Stimulated activated CD8-positive, alpha-beta memory T cell treated with anti-CD3 and anti-CD28 coated beads, Interleukin-4, amount 100 ng/mL, for 4 hours (primary cell): ENCODE measurements around the gene AGAP1.

ENCODE experiments used
- DNase-seq, 2 donors: peaks; one replicate each; pipeline ENCODE4 v3.0.0-alpha.2; 2020; ENCODE audit warnings: low read depth in 2 of 2, low spot score in 1 of 2

The AGAP1 gene

DNA sequence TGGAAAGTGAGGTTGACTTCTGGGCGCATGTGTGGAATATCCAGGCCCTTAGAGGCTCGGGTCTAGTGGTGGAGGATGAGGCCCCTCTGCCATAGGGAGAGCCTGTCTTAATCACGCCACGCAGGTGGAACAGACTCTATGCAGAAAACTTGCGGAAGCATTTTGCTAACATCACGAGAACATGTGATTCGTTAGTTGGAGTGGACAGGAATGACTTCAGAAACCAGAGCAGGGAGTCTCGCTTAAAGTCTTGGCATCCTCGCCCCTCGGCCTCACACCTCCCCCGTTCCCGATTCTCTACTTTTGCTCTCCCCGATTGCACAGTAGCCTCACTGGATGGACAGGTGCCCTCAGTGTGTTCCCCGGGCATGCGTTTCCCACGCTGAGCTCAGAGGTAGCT, 340.9 kb downstream of the AGAP1 start:
- no peak for DNase-seq

DNA sequence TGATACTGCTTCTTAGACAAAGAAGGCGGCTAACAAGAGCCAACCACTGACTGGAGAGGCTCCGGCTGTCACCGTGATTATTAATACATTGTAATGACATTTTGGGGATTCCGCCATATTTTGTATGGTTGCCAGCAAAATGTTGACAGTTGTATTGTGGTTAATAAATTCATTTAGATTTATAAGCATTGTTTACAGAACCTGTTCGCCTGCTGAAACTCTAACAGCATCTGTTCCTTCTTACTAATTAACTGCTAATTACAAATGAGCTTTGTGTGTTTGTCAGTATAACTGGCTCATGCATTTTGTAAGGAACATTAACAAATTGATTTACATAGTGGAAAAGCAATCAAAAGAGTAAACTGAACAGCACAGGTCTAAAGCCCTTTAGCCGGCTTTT, 342.0 kb downstream of the AGAP1 start:
- DNase-seq: no peak

DNA sequence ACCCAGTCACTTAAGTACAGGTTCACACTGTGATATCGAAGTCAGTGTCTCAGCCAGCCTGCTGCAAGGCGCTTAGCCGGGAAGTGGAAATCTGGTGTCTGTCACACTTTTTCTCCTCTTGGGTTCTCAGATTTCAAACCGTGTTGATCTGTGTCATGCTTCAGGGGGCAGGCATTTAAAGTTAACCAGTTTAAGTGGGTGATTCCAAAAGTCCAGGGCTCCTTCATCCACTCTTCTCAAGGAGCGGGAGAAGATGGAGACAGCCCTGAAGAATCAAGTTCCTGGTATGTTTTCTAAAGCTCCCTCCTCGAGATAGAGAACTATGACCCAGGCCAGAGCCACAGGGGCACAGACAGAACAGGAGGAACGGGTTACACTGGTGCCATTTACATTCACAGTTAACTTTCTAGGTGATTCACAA, 342.7 kb downstream of the AGAP1 start:
- no peak for DNase-seq

DNA sequence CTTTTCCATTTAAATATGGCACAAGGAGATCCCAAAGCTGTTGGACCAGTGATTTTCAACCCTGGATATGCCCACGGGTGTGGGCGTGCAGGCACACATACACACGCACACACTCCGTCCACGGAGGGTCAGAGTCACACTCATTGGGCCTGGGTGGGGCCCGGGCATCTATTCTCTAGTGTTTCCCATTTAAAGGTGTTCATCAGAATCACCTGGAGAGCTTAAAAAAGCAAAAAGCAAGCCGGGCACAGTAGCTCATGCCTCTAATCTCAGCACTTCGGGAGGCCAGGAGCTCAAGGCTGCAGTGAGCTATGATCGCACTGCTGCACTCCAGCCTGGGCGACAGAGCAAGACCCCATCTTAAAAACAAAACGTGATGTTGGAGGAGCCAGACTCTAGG, 345.4 kb downstream of the AGAP1 start:
- DNase-seq: no peak

DNA sequence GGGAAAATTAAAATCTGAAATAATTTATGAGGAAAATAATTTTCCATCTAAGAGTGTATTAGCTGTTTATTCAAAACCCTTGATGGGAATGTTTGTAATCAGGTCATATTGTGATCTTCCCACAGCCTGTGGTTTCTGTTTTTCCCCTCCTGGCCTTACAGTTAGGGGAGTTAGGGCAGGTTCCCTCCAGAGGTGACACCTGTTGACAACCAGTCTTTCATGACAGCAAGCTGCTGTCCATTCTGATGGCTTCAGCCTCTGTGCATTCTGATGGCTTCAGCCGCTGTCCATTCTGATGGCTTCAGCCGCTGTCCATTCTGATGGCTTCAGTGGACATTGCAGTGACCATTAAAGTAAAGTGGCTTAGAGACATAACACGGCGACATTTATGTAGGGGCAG, 346.1 kb downstream of the AGAP1 start:
- no peak for DNase-seq

DNA sequence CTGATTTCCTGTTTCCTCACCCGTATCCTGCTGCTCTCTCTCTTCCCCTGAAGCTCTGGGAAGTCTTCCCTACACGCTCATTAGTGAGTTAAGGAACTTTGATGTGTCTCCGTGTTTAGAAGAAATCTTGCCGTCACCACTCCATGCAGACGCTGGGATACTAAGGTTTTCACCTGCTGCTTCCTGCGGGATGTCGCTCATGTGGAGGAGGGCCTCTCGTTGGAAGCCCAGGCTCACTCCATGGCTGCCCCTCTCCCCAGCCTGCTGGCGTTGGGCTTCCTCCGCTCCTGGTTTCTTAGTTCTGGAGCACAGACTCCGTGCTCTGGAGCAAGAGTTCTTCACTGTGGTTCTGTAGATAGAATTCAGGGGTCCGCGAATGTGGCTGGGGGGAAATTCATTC, 348.0 kb downstream of the AGAP1 start:
- no peak for DNase-seq

DNA sequence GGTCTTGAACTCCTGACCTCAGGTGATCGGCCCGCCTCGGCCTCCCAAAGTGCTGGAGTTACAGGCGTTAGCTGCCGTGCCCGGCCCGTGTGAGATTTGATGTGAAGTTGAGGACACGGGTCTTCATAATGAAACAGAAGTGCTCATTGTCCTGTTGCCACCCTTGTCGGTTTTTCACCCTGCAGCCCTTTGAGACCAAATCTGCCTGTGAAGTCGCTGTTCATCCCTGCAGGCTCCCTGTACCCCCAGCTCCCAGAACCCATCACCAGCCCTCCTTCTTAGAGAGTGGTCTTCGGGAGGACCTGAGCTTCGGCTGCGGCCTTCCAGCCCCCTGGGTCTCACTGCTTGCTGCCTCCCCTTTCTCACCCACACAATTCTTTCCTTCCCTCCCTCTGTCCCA, 349.1 kb downstream of the AGAP1 start:
- DNase-seq: no peak

DNA sequence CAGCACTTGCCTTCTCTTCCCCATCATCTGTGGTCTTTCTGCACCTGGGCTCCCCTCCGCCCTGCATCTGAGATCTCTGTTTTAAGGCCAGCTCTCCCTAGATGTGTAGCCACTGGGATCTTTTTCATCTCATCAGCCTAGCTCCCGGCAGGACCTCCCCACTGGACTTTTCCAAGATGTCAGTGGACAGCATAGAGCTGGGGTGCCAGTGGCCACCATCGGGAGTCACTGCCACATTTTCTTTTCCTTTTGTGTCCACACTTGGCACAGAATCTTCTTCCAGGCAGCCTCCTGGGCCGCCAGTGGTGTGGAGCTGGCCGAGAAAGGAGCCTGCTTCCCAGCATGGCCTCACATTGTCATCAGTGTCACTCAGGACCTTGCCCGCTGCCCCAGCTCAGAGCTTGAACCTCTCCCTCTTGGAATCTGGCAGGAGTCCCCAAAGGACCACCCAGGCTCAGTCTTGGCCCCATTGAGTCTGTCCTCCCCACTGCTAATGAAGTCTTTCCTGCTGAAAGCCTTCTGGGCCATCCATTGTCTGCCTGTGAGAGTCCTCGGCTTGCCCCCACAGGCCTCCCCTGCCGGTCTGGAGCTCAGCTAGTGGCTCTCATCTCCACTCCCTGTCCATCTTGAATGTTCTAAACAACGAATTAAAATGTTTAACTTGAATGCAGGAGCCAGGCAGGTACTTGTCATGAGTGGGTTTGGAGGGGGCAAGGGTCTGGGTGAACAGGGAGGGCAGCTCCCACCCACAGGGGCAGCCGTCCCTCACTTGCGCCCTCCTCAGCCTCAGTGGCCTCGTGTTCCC, 349.9 kb downstream of the AGAP1 start:
- no peak for DNase-seq

DNA sequence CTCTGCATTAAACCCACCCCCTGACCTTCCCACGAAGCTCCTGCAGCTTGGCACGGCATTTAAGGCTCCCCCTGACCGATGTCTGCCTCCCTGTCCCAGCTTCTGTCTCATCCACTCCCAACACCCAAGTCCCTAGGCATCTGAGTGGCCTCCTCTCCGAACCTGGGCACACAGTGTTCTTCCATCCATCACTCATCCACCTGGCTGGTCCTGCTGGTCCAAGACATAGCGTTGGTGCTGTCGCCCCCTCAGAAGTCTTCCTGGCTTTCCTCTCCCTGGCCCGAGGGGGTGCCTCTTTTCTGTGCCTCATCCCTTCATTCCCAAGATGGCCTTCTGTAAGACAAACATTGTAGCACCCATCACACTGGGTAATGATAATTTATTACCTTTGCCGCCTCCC, 350.7 kb downstream of the AGAP1 start:
- no peak for DNase-seq

DNA sequence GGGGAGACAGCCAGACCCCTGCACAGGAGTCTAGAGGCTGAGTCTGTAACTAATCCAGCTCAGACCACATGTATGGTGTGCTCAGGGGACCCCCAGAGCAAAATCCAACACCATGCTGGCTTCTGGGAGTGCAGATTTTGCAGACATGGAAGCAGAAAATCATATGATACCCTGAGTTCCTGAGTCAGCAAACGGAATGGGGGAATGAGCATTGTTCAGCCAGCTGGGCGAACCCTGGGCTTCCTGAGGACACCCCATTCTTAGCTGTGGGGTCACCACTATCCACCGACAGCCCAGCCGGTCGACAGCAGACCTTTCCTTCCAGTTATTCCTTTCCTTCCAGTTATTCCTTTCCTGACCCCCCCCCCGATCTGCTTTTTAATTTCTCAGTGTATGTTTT, 351.4 kb downstream of the AGAP1 start:
- DNase-seq: no peak

DNA sequence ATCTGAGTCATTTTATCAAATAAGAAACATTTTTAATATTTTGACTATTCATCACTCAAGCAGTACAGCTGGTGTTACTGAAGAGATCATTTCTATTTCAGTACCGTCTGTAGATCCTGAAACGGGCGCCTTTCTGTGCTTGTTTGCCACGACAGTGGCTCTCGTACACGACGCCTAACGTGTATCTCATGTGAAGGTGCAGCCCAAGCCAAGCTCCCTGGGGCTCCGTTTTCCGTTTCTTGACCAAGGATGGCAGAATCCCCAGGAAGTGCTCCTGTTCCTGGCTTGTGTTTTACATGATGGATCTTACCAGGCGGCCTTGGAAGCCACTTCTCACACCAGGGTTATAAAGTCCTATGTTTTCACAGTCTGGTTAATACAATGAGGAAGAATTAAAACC, 353.7 kb downstream of the AGAP1 start:
- no peak for DNase-seq

DNA sequence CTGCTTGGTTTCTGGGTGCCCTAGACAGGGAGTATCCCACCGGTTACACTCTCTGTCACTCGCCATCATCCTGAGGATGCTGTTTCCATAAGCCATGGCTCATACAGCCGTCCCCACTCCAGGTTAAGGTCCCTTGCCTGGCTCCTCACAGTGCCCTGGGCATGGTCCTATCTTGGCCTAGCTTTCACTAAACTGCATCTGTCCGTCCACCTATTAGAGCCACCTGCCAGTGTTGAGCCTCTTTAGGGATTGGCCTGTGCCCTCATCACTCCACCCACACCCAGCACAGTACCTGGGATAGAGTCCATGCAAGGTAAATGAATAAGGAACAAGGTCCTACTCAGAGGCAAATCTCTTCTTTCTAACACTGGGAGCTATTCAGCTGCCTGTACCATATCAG, 354.2 kb downstream of the AGAP1 start:
- DNase-seq: no peak

DNA sequence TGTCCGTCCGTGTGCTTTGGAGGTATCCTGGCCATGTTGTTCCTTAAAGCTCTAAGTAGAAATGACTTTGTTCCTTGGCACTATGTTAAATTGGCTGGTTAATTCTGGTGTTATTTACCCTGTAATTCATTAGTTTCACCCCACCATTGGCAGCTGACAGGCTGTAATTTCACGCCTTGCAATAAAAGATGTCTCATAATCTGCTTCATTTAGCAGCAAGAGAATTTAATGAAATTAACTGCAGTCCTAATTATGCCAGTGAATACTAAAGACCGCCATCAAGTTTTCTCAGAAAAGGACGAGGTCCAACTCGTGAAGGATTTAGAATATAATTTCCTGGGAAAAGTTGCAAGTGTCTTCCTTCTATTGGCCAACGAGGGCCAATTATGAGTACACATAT, 355.1 kb downstream of the AGAP1 start:
- DNase-seq: no peak

DNA sequence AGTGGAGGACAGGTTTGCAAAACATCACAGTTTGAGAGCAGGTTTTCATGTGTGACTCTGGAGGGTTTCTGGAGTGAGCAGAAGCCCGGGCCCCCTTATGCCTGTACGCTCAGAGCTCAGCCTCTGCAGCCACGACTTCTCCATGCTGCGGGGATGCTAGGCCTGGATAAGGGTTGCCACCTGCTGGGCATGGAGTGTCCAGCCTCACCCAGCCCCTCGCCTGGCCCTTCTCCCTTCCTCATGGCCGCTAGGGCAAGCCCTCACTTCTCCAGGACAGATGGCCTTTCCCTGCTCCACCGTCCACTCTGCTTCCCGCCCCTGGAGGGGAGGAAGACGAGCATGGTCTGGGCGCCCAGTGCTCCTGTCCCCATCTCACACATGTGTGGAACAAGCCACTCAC, 355.6 kb downstream of the AGAP1 start:
- no peak for DNase-seq

DNA sequence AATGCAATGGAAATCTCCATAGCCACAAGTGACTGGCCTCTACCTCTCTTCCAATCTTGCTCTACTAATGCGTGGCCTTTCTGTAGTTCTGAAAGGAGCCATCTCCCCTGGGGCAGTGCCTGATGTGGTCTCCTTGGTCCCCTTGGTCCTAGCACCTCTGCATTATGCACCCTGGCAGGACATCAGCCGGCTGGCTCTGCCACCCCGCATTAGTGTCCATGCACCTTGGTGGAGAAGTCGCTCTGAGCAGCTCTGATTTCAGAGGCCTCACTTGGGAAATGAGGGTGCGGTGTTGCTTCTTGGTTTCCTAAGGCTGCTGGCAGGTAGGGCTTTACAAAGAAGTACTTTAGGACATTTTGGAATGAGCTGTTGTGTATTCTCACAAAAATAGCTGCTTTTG, 356.4 kb downstream of the AGAP1 start:
- no peak for DNase-seq

DNA sequence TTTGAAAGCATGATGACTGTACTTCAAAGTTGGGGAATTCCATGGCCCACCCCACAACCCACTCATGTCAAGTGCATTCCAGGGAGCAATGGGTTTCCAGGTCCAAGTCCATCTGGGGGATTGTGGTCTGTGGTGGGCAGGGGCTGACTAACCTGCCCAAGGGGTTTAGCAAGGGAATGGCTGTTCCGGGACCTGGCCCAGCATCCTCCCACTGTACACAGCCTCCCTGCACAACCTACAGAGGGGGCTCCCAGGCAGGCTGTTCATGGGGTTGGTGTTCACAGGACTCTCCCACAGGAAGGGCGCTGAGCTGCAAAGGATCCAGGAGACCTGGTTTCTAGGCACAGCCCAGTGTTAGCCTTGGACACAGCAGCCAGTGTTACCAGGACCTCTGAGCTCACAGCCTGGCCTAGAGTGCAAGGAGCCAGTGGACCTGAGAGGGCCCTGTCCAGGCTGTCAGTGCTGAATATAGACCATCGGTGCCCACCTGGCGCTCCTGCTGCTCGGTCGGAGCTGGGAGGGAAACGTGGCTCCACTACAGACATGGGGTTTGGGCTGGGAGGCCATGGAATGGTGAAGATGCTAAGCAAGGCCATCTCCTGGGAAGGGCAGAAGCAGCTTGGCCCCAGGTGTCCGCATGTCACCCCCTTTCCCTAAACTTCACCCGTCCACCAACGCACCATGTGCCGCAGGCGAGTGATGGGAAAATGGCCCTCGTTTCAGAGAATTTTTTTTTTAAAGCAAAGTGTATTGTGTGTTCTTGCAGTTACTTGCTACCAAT, 357.1 kb downstream of the AGAP1 start:
- DNase-seq: no peak

DNA sequence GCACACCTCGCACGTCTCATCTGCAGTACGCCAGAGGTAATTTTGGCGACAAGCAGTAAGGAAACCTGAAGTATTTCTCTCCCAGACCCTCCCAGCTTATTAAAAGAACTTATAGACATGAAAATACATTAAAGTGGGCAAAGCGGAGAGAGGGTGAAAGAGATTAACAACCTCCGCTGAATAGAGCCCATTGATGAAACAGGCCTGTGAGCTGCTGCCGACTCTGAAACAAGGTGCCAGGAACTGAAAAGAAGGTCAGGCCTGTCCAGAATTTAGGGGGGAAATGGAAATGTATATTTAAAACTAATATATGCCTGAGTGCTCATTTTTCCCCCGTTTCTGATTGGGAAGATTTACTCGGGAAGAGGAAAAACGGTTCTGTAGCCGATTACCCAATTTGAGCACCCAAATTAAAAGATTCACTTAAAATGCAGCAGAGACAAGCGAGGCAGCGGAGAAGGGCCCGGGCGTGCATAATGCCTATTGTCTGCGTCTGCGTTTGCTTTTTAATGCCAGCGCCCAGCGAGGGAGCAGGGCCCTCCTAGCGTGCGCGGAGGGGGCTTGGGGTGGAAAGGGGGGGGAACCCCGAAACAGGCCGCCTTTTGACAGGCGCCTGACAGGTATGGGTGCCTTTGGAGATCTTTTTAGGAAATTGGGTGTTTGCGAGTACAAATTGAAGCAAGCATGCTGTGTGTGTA, 358.1 kb downstream of the AGAP1 start:
- DNase-seq: no peak

DNA sequence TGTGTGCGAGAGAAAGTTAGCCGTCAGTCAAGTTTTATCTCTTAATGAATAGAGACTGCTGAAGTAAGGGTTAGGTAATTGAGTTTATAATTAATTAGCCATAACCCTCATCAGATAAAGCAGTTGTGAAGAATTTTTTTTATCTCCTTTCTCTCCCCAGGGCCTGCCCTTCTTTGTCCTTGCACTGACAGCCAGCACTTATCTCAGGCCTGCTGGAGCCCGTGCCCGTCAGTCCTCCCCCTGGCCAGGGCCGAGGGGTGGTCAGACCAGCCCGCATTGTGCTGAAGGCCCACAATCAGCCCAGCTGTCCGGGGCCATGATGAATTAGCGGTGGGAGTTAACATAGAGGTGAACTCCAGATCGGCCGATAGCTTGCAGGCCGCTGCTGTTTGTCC, 358.7 kb downstream of the AGAP1 start:
- DNase-seq: no peak

DNA sequence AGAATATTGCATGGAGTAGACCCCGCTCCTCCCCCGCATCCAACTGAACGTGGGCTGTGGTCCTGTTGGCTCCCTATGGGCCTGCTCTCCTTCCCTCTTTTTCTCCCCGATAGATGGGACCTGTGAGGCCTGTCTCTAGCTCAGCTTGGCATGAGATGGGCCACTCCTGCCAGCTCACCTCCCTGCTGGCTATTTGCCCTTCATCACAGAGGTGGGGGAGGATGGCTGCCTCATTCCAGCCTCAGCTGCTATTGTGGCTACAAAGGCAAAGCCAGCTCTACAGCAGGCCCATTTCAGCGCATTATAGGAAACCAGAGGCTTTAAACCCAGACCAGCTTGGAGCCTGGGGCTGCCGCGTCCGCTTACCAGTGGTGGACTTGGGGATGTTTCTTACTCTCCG, 360.4 kb downstream of the AGAP1 start:
- DNase-seq: no peak

DNA sequence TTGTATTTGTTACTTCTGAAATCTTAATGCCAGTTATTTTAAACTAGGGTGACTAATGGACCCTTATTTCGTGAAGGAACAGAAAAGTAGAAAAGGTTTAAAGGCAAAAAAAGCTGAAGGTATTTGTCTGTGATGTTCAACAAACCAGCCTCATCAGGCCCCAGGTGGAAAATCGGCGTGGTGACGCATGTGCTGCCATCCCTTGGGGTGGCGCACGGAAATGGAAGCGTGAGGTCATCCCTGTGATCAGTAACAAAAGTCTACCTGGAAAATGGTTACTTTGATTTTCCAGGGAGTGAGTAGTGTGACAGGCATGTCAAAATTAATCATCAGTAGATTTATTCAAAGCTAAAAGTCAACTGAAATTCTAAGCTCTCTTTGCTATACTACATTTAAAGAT, 361.2 kb downstream of the AGAP1 start:
- no peak for DNase-seq

DNA sequence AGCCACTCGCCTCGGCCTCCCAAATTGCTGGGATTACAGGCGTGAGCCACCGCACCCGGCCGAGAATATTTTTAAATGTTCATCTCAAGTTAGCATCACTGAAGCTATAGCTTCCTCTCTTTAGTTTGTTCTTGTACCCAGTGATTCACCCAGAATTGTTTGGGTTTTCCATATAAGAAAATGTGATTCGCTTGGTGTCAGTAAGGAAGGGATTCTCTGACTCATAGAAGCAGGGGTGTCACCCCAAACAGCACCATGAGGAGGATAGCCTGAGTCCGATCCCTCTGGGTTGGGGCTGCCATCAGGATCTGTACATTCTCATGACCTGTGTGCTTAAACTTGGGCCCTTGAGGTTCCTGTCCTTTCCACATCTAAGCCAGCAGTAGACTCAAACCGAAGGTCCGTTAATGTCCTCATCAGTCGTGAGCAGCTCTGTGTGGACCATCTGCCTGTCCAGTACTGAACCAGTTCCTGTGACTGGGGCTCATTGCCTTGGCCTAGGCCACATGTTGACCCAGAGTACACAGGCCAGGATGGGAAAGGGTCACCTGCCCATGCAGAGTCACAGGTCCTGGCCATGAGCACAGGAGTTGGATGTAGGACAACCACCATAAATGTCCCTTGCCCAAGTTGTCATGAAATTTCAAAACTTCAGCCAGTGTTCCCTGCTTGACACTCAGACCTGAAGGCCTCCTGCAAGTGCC, 362.5 kb downstream of the AGAP1 start:
- no peak for DNase-seq

DNA sequence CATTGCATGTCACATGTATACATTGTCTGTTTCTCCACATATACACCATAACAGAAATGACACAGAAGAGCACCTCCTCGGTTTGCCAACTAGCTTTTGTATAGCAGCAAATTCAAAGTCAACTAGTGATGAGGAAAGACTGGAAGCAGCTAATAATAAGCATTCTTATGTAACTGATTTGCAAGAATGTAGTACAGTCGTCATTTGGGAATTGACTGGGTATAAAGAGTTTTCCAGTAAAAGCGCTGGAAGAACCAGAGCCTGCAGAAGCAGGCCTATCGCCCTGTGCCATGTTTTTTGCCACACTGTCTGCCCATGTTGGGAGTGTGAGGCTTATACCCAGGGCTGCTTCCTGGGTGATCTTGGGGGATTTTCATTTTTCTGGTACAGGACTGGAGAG, 363.8 kb downstream of the AGAP1 start:
- DNase-seq: no peak
